Thyroid gland (tissue), 4 donors: ENCODE results near the gene SLC15A4. TPM values are rescaled to one million over a fixed set of nuclear protein-coding genes. Genes with fewer than 3 reads are reported as not detected.

ENCODE experiments used
- DNase-seq, 2 donors: peaks; one replicate each; pipeline ENCODE4 v3.0.0-alpha.2; 2019
- H3K27ac ChIP-seq, 3 donors: fragments of 200-600 bp; sonication (generic); 1 replicate in 2 of 3; 2 replicates in 1 of 3; pipeline ENCODE4 v1.5.1; 2016 to 2019; ENCODE audit warnings: mild to moderate bottlenecking in 1 of 3, moderate library complexity in 1 of 3
- H3K27me3 ChIP-seq: fragments of 200-600 bp; sonication (generic); one replicate; pipeline ENCODE4 v1.5.1; 2019
- H3K36me3 ChIP-seq, 2 donors: fragments of 200-600 bp; sonication (generic); one replicate each; pipeline ENCODE4 v1.5.1; 2016 to 2019
- H3K4me1 ChIP-seq, 2 donors: fragments of 200-600 bp; sonication (generic); one replicate each; pipeline ENCODE4 v1.5.1; 2017 to 2019
- H3K4me3 ChIP-seq, 3 donors: fragments of 200-600 bp; sonication (generic); replicated peaks in 1 of 3; 1 replicate in 2 of 3; 2 replicates in 1 of 3; pipeline ENCODE4 v1.5.1; 2016; ENCODE audit warnings: mild to moderate bottlenecking in 1 of 3
- H3K9me3 ChIP-seq: fragments of 200-600 bp; sonication (generic); one replicate; pipeline ENCODE4 v1.5.1; 2017
- CTCF ChIP-seq, 6 experiments: fragments of 200-600 bp in 3 of 6; fragments of 450-650 bp in 3 of 6; sonication (generic) in 3 of 6; IDR thresholded peaks; one replicate each; pipeline ENCODE4 v1.5.1; 2016 to 2019; ENCODE audit warnings: antibody characterized with exemption in 6 of 6, mild to moderate bottlenecking in 2 of 6, inconsistent platforms in 1 of 6, moderate library complexity in 1 of 6
- POLR2A ChIP-seq, 2 donors: fragments of 450-650 bp; IDR thresholded peaks; one replicate each; pipeline ENCODE4 v1.6.1; 2017; ENCODE audit warnings: antibody characterized with exemption in 2 of 2, mild to moderate bottlenecking in 2 of 2, moderate library complexity in 1 of 2
- WGBS, 2 donors: methylation state at CpG; one replicate each; pipeline ENCODE4 v1.1.5; 2017; 5-methylcytosine and 5-hydroxymethylcytosine counted together
- intact Hi-C: fragments of 100-400 bp; cut with DNase I; formaldehyde crosslinking; loops from one replicate; pipeline ENCODE4 v1.15.1; 2023
- total RNA-seq, 4 donors: library from RNA; depleted of rRNA; stranded (reverse); fragments of >200 nt; gene quantifications; one replicate each; pipeline ENCODE4 v1.2.3, GENCODE V29; 2016

Gene SLC15A4
- total RNA-seq, 4 donors from 2014 or later = 40.4 to 55.6 (median 43.9) TPM

- H3K27me3 ChIP-seq = no peaks in the 10 kb centered on the region
- no peak overlapping the region for H3K27ac ChIP-seq
- DNase-seq = no peak
- no peaks in the 10 kb centered on the region for H3K36me3 ChIP-seq
- intact Hi-C loops = no loop called here
- no peak for TF ChIP-seq CTCF (IDR thresholded peaks at IDR 0.05)
- no peaks in the 10 kb centered on the region for H3K9me3 ChIP-seq
- H3K4me1 ChIP-seq = no peaks in the 10 kb centered on the region
- H3K4me3 ChIP-seq = no peak overlapping the region
- WGBS, 2 donors = 66 to 78% methylated on average over 5 to 12 of the region's 13 CpGs
Measured at GRCh38 chr12:128747441-128747840, 76.3 kb downstream of the SLC15A4 start.

- H3K9me3 ChIP-seq = no peaks in the 10 kb centered on the region
- H3K36me3 ChIP-seq = no peaks in the 10 kb centered on the region
- no peak for DNase-seq
- H3K4me3 ChIP-seq = no peak overlapping the region
- no peaks in the 10 kb centered on the region for H3K27me3 ChIP-seq
- no peaks in the 10 kb centered on the region for H3K4me1 ChIP-seq
- TF ChIP-seq CTCF (IDR thresholded peaks at IDR 0.05) (no peak), POLR2A (IDR thresholded peaks at IDR 0.05) (no peak)
- intact Hi-C loops = no loop called here
- H3K27ac ChIP-seq = no peak overlapping the region
- 59 to 61% methylated on average over 11 of the region's 11 CpGs for WGBS, 2 donors
Measured at GRCh38 chr12:128745772-128746689, 77.7 kb downstream of the SLC15A4 start.

GRCh38 chr12:128743916-128744315 lies 79.8 kb downstream of the SLC15A4 start:
- DNase-seq = no peak
- 70 to 75% methylated on average over 7 of the region's 7 CpGs for WGBS, 2 donors
- TF ChIP-seq POLR2A (IDR thresholded peaks at IDR 0.05) = no peak
- no peak for TF ChIP-seq CTCF (IDR thresholded peaks at IDR 0.05)
- no peaks in the 10 kb centered on the region for H3K4me1 ChIP-seq
- no peaks in the 10 kb centered on the region for H3K9me3 ChIP-seq
- intact Hi-C loops = no loop called here
- H3K36me3 ChIP-seq = no peaks in the 10 kb centered on the region
- no peaks in the 10 kb centered on the region for H3K27me3 ChIP-seq
- no peak overlapping the region for H3K27ac ChIP-seq
- no peak overlapping the region for H3K4me3 ChIP-seq

Other genes with a start within 250 kb of the SLC15A4 start
- gene GLT1D1, start 29.5 kb upstream of the SLC15A4 start, total RNA-seq = 1 to 10 TPM in 1 of 4 donors, under 1 TPM in 3; 0.13 to 2.6 (median 0.45) TPM